ENCODE results near the gene SPIC.
"Not testable (repeated sequence)": the region's sequence is repeated elsewhere in the genome, so short reads cannot be mapped to it uniquely, and the experiment has no call there.

SPIC gene

DNA sequence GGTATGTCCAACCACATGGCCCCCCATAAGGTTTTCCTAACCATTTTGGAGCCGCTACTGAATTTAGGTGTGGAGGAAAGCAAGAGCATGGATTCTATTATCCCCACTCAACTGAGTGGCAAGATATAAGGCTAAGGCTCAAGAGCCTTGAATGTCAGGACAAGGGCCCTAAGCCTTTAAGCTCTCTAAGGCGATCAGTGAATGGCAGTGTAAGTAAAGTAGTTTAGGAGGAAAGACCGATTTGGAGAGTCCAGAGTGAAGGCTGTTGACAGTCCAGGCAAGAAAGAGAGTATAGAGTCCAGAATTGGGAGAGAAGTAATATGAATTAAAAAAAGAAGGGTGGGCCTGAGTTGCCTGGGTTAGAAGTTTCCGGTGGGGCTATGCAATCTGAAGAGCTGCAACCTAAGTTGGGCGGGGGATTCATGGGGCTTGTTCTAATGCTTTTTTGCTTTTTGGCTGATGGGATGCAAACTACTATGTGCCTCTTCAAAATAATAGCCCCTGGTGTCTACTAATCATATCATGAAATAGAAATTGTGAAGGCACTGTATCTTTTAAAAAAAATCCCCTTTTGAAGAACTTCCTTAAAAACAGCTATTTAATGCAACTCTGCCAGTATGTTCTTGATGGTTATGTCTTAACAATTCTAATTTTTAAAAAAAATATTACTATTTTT lies at the start of gene SPIC:
Gene SPIC, plus strand, starts transcription at position 626 of the 676 bp plus-strand sequence. CDS start 1,569 bp downstream, outside the sequence.
- DNase-seq (ENCODE audit: low spot score) = no peak

GRCh38 chr12:101430456-101430855 lies 44.7 kb upstream of the SPIC start:
- no peak for DNase-seq (ENCODE audit: low spot score)

DNA sequence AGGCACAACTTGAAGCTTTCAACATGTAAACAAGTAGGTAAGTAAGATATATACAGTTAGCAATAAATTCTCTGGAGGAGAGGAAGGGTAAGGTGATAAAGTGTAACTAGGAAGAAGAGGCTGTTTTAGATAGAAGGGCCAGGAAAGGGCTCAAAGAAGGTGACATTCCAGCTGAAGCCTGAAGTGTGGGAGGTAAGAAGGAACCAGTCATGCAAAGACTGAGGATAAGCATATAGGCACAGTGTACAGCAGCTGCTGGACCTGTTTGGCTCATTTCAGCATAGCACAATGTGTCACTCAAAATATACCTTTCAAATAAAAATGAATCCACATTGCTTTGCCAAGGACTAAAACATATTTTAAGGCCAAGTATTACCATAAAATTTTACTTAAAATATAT lies 39.0 kb upstream of the SPIC start:
- no peak for DNase-seq (ENCODE audit: low spot score)

- no peak for DNase-seq (ENCODE audit: low spot score)
These were observed 35.9 kb upstream of the SPIC start for GRCh38 chr12:101439236-101439635.

GRCh38 chr12:101441461-101442224 lies 33.5 kb upstream of the SPIC start:
- no peak for DNase-seq (ENCODE audit: low spot score)

DNA sequence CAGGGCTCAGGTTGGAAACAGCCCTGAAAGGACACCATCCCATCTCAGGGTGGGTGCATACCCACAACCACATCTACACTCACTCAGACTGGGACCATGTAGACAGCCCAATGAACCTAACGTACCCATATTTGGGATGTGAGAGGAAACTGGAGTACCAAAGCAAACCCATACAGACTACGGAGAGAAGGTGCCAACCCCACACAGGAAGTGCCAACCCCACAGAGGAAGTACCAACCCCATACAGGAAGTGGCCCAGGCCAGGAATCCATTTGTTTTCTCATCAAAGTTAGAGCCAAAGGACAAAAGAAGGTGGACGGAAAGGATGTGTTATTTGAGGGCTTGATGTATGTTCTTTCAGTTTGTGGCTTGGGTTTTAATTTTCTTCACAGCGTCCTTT lies 19.5 kb upstream of the SPIC start:
- no peak for DNase-seq (ENCODE audit: low spot score)

GRCh38 chr12:101459642-101460346 lies 15.3 kb upstream of the SPIC start:
- DNase-seq (ENCODE audit: low spot score) = no peak

GRCh38 chr12:101468948-101469347 lies 6.2 kb upstream of the SPIC start:
- no peak for DNase-seq (ENCODE audit: low spot score)

DNA sequence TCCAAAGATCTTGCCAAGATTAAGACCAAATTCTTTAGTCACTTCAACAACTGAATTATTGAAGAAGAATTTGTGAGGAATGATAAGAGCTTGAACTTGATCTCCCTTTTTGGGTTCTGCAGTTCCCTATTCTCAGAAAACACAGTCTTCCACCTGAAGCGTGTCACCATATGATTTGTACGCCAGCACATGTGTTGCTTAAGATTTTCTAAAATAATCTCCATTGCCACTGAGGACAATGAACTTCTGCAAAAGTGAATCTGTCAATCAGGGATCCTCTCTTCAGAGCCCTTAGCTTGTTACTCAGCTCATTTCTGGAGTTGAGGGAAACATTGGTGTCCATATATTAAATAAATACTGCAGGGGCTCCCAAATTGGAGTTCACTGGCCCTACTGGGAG lies 4.2 kb upstream of the SPIC start:
- DNase-seq (ENCODE audit: low spot score) = no peak

DNA sequence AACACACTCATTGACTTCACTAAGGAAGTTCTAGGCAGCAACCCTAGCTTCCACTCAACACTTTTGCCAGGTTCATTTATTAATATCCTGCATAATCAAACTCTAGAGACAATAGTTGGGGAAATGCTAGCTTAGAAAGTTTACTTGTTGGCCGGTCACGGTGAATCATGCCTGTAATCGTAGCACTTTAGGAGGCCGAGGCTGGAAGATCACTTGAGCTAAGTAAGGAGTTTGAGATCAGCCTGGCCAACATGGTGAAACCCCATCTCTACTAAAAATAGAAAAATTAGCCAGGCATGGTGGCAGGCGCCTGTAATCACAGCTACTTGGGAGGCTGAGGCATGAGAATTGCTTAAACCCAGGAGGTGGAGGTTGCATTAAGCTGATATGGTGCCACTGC lies 3.3 kb upstream of the SPIC start:
- not testable (repeated sequence) for DNase-seq (ENCODE audit: low spot score)

DNA sequence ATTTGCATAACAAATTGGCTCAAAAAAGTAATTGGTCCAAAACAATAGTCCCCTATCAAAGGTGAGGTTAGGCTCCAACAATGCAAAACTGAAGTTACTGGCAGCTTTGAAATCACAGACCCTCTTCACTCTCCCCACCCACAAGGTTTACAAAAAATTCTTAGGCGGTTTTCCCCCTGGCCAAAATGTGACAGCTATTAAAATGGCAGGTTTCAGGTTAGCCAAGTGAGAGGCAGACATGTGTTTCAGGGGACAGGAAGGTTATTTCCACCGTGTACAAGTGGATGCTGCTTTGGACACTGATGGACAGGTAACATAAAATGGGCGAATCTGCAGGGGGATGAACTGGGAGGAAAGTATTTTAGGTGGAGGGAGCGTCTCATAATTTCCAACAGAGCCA lies 888 bp upstream of the SPIC start:
- DNase-seq (ENCODE audit: low spot score) = no peak

DNA sequence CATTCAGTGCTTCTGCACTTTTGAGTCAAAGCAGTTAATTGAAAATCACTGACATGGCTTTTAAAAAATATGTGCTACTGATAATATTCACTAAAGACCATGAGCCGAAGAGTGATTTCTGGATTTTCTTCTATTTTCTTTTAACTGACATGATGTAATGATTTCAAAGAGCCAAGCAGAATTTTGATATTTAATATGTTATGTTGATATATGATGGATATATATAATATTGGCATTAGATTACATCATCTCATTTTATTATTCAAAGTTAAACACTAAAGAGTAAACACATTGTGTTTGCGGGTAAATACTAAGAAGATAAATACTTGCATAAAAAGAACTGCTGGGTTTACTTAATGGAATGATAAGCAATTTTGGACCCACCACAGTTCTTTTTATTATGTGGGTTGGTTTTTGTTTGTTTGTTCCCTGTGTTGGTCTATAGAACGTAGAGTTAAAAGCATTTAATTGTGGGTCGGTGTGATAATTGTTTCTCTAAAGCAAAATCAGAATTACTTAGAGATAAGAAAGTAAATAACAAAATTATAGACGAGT lies 692 bp downstream of the SPIC start:
- DNase-seq (ENCODE audit: low spot score) = no peak

DNA sequence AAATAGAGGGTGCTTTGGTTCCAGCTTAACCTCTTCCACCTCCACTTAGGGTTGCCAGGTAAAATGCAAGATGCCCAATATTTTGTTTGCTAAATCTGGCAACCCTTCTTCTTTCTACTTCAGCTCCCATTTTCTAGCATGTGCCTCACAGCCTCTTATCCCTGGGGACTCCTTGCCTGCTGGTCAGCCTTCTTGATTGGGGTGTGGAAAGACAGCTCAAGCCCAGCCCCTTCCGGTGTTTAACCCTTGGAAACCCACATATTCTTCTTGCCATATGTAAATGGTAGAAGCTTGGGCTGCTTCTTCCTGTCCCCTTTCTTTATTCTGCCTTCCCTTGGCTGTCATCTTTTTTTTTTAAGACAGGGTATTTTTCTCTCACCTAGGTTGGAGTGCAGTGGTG lies 5.7 kb downstream of the SPIC start:
- DNase-seq (ENCODE audit: low spot score) = no peak

DNA sequence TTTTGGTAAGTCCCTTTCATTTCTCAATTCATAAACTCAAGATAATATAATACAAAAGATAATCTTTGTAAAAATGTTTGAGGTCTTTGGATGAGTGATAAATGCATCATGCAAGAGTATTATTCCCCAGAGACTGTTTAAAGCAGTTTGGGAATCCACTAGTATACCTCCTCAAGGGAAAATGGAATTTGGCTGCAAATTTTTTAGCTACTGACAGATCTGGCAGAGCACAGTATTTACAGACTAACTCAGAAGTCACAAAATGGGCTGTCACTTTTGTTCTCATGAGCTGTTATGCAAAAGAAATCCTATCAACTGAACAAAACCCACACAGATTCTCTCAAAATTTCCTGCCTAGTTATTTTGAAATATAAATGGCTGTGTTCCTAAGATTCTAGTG lies 9.9 kb downstream of the SPIC start:
- peak; percentile 45 for DNase-seq (ENCODE audit: low spot score)

- DNase-seq (ENCODE audit: low spot score) = no peak
These were observed 13.3 kb downstream of the SPIC start for GRCh38 chr12:101488469-101488868.

GRCh38 chr12:101490286-101490920 lies 15.3 kb downstream of the SPIC start:
- no peak for DNase-seq (ENCODE audit: low spot score)

DNA sequence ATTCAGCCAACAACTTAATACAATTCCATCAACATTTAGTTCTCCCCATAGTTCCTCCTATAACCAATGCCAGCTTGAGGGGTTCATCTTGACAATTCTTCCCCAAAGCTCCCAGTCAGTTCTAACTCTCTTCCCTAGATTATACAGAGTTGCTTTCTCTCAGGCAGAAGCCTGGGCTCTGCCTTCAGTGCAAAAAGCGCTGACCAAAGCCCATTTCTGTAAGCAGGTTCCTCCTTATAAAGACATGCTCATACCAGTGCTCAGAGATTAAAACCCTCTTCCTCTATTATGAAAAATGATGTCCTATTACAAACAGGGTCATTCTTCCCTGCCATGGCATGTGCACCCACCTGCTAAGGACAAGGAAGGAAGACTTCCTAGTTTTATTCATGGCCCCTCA lies 16.2 kb downstream of the SPIC start:
- no peak for DNase-seq (ENCODE audit: low spot score)

- no peak for DNase-seq (ENCODE audit: low spot score)
These were observed 18.4 kb downstream of the SPIC start for GRCh38 chr12:101493556-101493955.

GRCh38 chr12:101498252-101498651 lies 23.1 kb downstream of the SPIC start:
- no peak for DNase-seq (ENCODE audit: low spot score)

DNA sequence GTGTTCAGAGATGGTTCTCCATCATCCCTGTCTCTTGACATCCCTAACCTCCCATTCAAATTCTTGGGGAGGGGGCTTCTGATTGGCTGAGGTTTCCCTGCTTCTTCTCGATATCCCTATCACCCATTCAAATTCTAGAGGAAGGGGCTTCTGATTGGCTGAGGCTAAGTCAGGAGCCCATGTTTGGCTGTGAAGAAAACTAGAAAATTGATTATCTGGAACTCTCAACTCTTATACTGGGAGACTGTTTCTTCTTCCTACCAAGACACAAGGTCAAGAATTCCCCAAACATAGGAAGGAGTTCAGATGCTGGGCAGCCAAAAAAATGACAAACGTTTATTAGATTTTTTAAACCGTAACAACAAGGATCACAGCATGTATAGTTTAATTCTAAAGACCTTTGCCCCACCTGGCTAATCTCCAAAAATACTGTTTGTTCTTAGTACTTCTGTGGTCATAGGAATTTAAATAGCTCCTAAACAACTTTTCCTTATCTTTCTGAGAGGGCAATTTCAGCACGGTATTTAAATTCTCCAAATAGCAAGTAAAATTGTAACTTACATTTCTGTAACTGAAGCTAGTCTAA lies 26.4 kb downstream of the SPIC start:
- DNase-seq (ENCODE audit: low spot score) = no peak

DNA sequence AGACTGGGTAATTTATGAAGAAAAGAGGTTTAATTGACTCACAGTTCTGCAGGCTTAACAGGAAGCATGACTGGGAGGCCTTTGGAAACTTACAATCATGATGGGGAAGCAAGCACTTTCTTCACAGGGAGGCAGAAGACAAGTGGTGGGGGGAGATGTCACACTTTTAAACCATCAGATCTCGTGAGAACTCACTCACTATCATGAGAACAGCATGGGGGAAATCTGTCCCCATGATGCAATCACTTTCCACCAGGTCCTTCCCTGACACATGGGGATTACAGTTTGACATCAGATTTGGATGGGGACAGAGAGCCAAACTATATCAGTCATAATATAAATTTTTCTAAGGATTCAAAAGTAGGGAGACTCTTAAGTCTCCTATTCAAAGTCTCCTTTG lies 46.0 kb downstream of the SPIC start:
- no peak for DNase-seq (ENCODE audit: low spot score)

DNA sequence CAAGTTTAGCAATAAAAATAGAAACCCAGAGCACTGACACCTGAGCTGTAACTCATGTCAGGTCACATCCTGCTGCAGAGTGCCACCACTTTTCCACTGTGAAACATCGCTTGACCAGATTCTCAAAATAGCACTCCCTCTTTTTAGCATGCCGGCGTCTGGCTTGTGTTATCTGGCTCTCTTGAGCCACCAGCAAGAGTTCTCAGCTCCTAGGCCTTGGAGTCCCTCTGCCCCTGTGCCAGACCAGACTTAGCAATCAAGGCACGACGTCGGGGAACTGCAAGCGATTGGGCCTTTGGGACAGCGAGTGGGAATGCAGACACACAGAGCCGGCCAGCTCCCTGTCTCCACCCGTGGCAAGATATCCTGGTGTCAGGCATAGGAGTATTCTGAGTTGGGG lies 52.5 kb downstream of the SPIC start:
- no peak for DNase-seq (ENCODE audit: low spot score)

Data from putamen (tissue), 1 donor.